H1 (cell line): ENCODE data around the gene PPA1. TPM values are rescaled to one million over a fixed set of nuclear protein-coding genes. Genes with fewer than 3 reads are reported as not detected.

Experiments used
- CTCF ChIA-PET: fragments of 300-600 bp; sonication (Branson Sonifier 250); formaldehyde crosslinking; loops from one replicate; lab custom pipeline; 2021; ENCODE audit not compliant: partially characterized antibody; lab: Charles Lee
- POLR2A ChIA-PET: fragments of 300-600 bp; sonication (Branson Sonifier 250); formaldehyde crosslinking; loops from one replicate; lab custom pipeline; 2021; ENCODE audit warnings: inconsistent platforms; ENCODE audit not compliant: partially characterized antibody; lab: Charles Lee
- DNase-seq, 2 experiments: peaks; one replicate each; pipeline versions ENCODE4 v3.0.0 to v3.0.0-alpha.2; 2010 to 2022; ENCODE audit warnings: low spot score in 2 of 2, low read depth in 1 of 2, mixed read lengths in 1 of 2
- FAIRE-seq: peaks from 2 replicates; lab custom pipeline; 2011; peaks lifted over from hg19 to GRCh38; lab: Jason Lieb, UNC
- H2AFZ ChIP-seq: 2 replicates; pipeline ENCODE4 v1.8.1; 2012; ENCODE audit warnings: low read length, inconsistent platforms
- H2AK5ac ChIP-seq: 2 replicates; pipeline ENCODE4 v1.6.1; 2013; ENCODE audit warnings: low read depth, low read length
- H2BK120ac ChIP-seq: replicated peaks from 2 replicates; pipeline ENCODE3; 2013; ENCODE audit warnings: low read depth, low read length, inconsistent platforms
- H2BK12ac ChIP-seq: 2 replicates; pipeline ENCODE4 v1.6.1; 2013; ENCODE audit warnings: low read depth, low read length
- H2BK15ac ChIP-seq: 2 replicates; pipeline ENCODE4 v1.6.1; 2013; ENCODE audit warnings: low read length
- H2BK20ac ChIP-seq: 2 replicates; pipeline ENCODE4 v1.6.1; 2013; ENCODE audit warnings: low read length
- H2BK5ac ChIP-seq: 2 replicates; pipeline ENCODE4 v1.6.1; 2013; ENCODE audit warnings: low read depth, low read length
- H3K14ac ChIP-seq: 2 replicates; pipeline ENCODE4 v1.6.1; 2013; ENCODE audit warnings: inconsistent platforms; ENCODE audit not compliant: insufficient read length
- H3K18ac ChIP-seq: 2 replicates; pipeline ENCODE4 v1.6.1; 2013; ENCODE audit warnings: low read length; ENCODE audit errors: extremely low read depth
- H3K23ac ChIP-seq: 2 replicates; pipeline ENCODE4 v1.6.1; 2013; ENCODE audit warnings: inconsistent platforms; ENCODE audit not compliant: insufficient read length
- H3K23me2 ChIP-seq: 2 replicates; pipeline ENCODE4 v1.6.1; 2013; ENCODE audit warnings: low read depth, low read length
- H3K27ac ChIP-seq: 2 replicates; pipeline ENCODE4 v1.6.1; 2011; ENCODE audit warnings: low read depth, low read length, inconsistent platforms
- H3K27me3 ChIP-seq, 4 experiments: replicated peaks in 1 of 4; 1 replicate in 1 of 4; 2 replicates in 3 of 4; pipeline versions ENCODE4 v1.6.1 to v1.8.1; 2011 to 2013; ENCODE audit warnings: low read length in 3 of 4, mild to moderate bottlenecking in 3 of 4, inconsistent platforms in 2 of 4, mixed read lengths in 2 of 4, moderate library complexity in 1 of 4; ENCODE audit not compliant: control insufficient read depth in 3 of 4, insufficient read depth in 3 of 4; ENCODE audit errors: extremely low read depth in 1 of 4
- H3K36me3 ChIP-seq, 4 experiments: 2 replicates each; pipeline versions ENCODE4 v1.6.1 to v1.8.1; 2011 to 2013; ENCODE audit warnings: mild to moderate bottlenecking in 4 of 4, low read length in 3 of 4, moderate library complexity in 2 of 4, control low read depth in 1 of 4, inconsistent platforms in 1 of 4; ENCODE audit not compliant: insufficient read depth in 4 of 4, control insufficient read depth in 2 of 4
- H3K4ac ChIP-seq: replicated peaks from 2 replicates; pipeline ENCODE3; 2013; ENCODE audit warnings: low read length, low read depth, mixed read lengths, inconsistent platforms; ENCODE audit not compliant: insufficient read length
- H3K4me1 ChIP-seq, 4 experiments: replicated peaks in 1 of 4; 1 replicate in 1 of 4; 2 replicates in 3 of 4; pipeline versions ENCODE4 v1.6.1 to v1.8.1; 2011 to 2013; ENCODE audit warnings: low read length in 3 of 4, inconsistent platforms in 2 of 4, mixed read lengths in 1 of 4; ENCODE audit not compliant: insufficient read depth in 4 of 4, control insufficient read depth in 3 of 4
- H3K4me2 ChIP-seq, 2 experiments: 2 replicates each; pipeline versions ENCODE4 v1.6.1 to v1.8.1; 2011 to 2013; ENCODE audit warnings: low read depth in 2 of 2, low read length in 2 of 2, control low read depth in 1 of 2, inconsistent platforms in 1 of 2, mild to moderate bottlenecking in 1 of 2; ENCODE audit not compliant: insufficient read depth in 1 of 2
- H3K4me3 ChIP-seq, 4 experiments: fragments of 200-600, 300-600 bp in 1 of 4; sonication (generic), shearing (Covaris generic), sonication (Bioruptor Twin) in 1 of 4; 2 replicates each; pipeline versions ENCODE4 v1.5.1 to v1.8.1; 2011 to 2016; ENCODE audit warnings: low read length in 4 of 4, low read depth in 3 of 4, control low read depth in 2 of 4, inconsistent platforms in 2 of 4, mild to moderate bottlenecking in 2 of 4, mixed read lengths in 1 of 4, moderate library complexity in 1 of 4; ENCODE audit not compliant: insufficient read depth in 2 of 4; ENCODE audit errors: extremely low read depth in 1 of 4
- H3K56ac ChIP-seq: replicated peaks from 2 replicates; pipeline ENCODE3; 2013; ENCODE audit warnings: low read depth, mild to moderate bottlenecking, mixed read lengths, low read length, inconsistent platforms; ENCODE audit not compliant: insufficient read length
- H3K79me1 ChIP-seq: 2 replicates; pipeline ENCODE4 v1.6.1; 2013; ENCODE audit warnings: low read depth, low read length, control low read depth
- H3K79me2 ChIP-seq, 2 experiments: 2 replicates each; pipeline versions ENCODE4 v1.6.1 to v1.8.1; 2012 to 2013; ENCODE audit warnings: low read length in 2 of 2, mild to moderate bottlenecking in 2 of 2, inconsistent platforms in 1 of 2; ENCODE audit not compliant: insufficient read depth in 2 of 2, control insufficient read depth in 1 of 2
- H3K9ac ChIP-seq, 4 experiments: replicated peaks in 1 of 4; 1 replicate in 1 of 4; 2 replicates in 3 of 4; pipeline versions ENCODE4 v1.6.1 to v1.8.1; 2011 to 2013; ENCODE audit warnings: low read depth in 3 of 4, low read length in 3 of 4, control low read depth in 2 of 4, mild to moderate bottlenecking in 2 of 4, moderate library complexity in 2 of 4, inconsistent platforms in 1 of 4; ENCODE audit errors: extremely low read depth in 1 of 4
- H3K9me3 ChIP-seq, 2 experiments: 2 replicates each; pipeline versions ENCODE4 v1.6.1 to v1.8.1; 2012 to 2013; ENCODE audit warnings: mild to moderate bottlenecking in 2 of 2, moderate library complexity in 2 of 2, control low read depth in 1 of 2, inconsistent platforms in 1 of 2, low read depth in 1 of 2, low read length in 1 of 2, mixed read lengths in 1 of 2; ENCODE audit not compliant: insufficient read depth in 2 of 2
- H4K20me1 ChIP-seq, 2 experiments: replicated peaks in 1 of 2; 2 replicates each; pipeline versions ENCODE3 to v1.8.1; 2011 to 2013; ENCODE audit warnings: inconsistent platforms in 2 of 2, low read length in 2 of 2, mild to moderate bottlenecking in 1 of 2; ENCODE audit not compliant: insufficient read depth in 2 of 2, control insufficient read depth in 1 of 2
- H4K5ac ChIP-seq: 2 replicates; pipeline ENCODE4 v1.6.1; 2013; ENCODE audit warnings: low read length, low read depth, mixed read lengths, inconsistent platforms; ENCODE audit not compliant: insufficient read length
- H4K8ac ChIP-seq: 2 replicates; pipeline ENCODE4 v1.8.0; 2013; ENCODE audit warnings: mild to moderate bottlenecking, moderate library complexity, low read length, inconsistent platforms; ENCODE audit not compliant: insufficient read depth; ENCODE audit errors: extremely low read depth
- H4K91ac ChIP-seq: replicated peaks from 2 replicates; pipeline ENCODE3; 2013; ENCODE audit warnings: low read length, mixed read lengths, inconsistent platforms; ENCODE audit not compliant: insufficient read length
- BCL11A ChIP-seq, 2 experiments: IDR thresholded peaks; one replicate each; pipeline ENCODE4 v1.6.1; 2011; ENCODE audit warnings: low read depth in 2 of 2, low read length in 2 of 2, mild to moderate bottlenecking in 2 of 2
- CBX5 ChIP-seq: fragments of 300-800, 300-1000 bp; sonication (generic); IDR thresholded peaks from 2 replicates; pipeline ENCODE4 v1.7.1; 2016; ENCODE audit warnings: antibody characterized with exemption, low read length, low read depth
- CBX8 ChIP-seq: fragments of 300-800, 300-1000 bp; sonication (generic); IDR thresholded peaks from 2 replicates; pipeline ENCODE4 v1.7.1; 2016; ENCODE audit warnings: low read depth, low read length, borderline replicate concordance
- CEBPB ChIP-seq: IDR thresholded peaks from 2 replicates; pipeline ENCODE4 v1.6.1; 2012; ENCODE audit warnings: low read depth, low read length
- CTBP2 ChIP-seq: IDR thresholded peaks from 2 replicates; pipeline ENCODE4 v1.7.0; 2011; ENCODE audit warnings: borderline replicate concordance, mild to moderate bottlenecking, moderate library complexity, mixed read lengths, low read length; ENCODE audit not compliant: insufficient read depth, insufficient read length
- EP300 ChIP-seq, 2 experiments: IDR thresholded peaks; 1 replicate in 1 of 2; 2 replicates in 1 of 2; pipeline ENCODE4 v1.6.1; 2011 to 2012; ENCODE audit warnings: low read depth in 2 of 2, low read length in 2 of 2, mild to moderate bottlenecking in 2 of 2, borderline replicate concordance in 1 of 2, inconsistent platforms in 1 of 2, moderate library complexity in 1 of 2
- JUN ChIP-seq: IDR thresholded peaks from 2 replicates; pipeline ENCODE4 v1.6.1; 2011; ENCODE audit warnings: low read depth, mild to moderate bottlenecking, improper control_type of control experiment, low read length
- MAFK ChIP-seq: IDR thresholded peaks from 2 replicates; pipeline ENCODE4 v1.6.1; 2012; ENCODE audit warnings: low read depth, mild to moderate bottlenecking, improper control_type of control experiment, low read length
- SP2 ChIP-seq: IDR thresholded peaks from 2 replicates; pipeline ENCODE4 v1.6.1; 2012; ENCODE audit warnings: mild to moderate bottlenecking, low read length, inconsistent platforms
- SP4 ChIP-seq: IDR thresholded peaks from 2 replicates; pipeline ENCODE4 v1.6.1; 2012; ENCODE audit warnings: low read length, inconsistent platforms
- TAF1 ChIP-seq: IDR thresholded peaks from 2 replicates; pipeline ENCODE4 v1.6.1; 2011; ENCODE audit warnings: mild to moderate bottlenecking, low read depth, low read length
- TBP ChIP-seq: IDR thresholded peaks from 2 replicates; pipeline ENCODE4 v1.6.1; 2011; ENCODE audit warnings: low read depth, low read length, improper control_type of control experiment
- TEAD4 ChIP-seq: IDR thresholded peaks from 2 replicates; pipeline ENCODE4 v1.6.1; 2012; ENCODE audit warnings: low read depth, low read length, inconsistent platforms, mixed read lengths
- USF2 ChIP-seq: IDR thresholded peaks from 2 replicates; pipeline ENCODE4 v1.6.1; 2011; ENCODE audit warnings: low read length, improper control_type of control experiment
- WGBS, 2 experiments: shearing (Covaris generic) in 1 of 2; methylation state at CpG; one replicate each; pipeline versions ENCODE4 v1.1.6 to v1.1.7; 2013 to 2015; ENCODE audit warnings: low lambda C conversion rate in 2 of 2, mixed read lengths in 2 of 2, inconsistent platforms in 1 of 2, low coverage in 1 of 2, missing lambda C conversion rate in 1 of 2; ENCODE audit not compliant: insufficient replicate concordance in 2 of 2, insufficient coverage in 1 of 2, insufficient read length in 1 of 2; ENCODE audit errors: extremely low coverage in 1 of 2, missing lambda C conversion rate in 1 of 2; 5-methylcytosine and 5-hydroxymethylcytosine counted together
- polyA plus RNA-seq, 7 experiments: library from polyadenylated mRNA; depleted of rRNA in 3 of 7; stranded (reverse) in 5 of 7; unstranded in 2 of 7; fragments of >200 nt in 5 of 7; fragments of 200-250 nt in 2 of 7; gene quantifications; 1 replicate in 5 of 7; 2 replicates in 1 of 7; 4 replicates in 1 of 7; pipeline versions ENCODE4 v1.2.1 to v1.2.3, GENCODE V29; 2011 to 2013; ENCODE audit warnings: missing spikeins in 2 of 7, mixed read lengths in 2 of 7
- total RNA-seq: library from RNA; stranded (reverse); fragmentation: NEBNext Ultra II Directional; extraction: Animal tissue kit (Norgen Biotek cat#: 25700); gene quantifications from 2 replicates; pipeline ENCODE4 v1.2.1, GENCODE V29; 2021

Gene PPA1
- total and polyA plus RNA-seq, 2 of the 8 experiments (the other 6 are each of a cell fraction or from before 2014, with no cell fraction given), result 77.0 to 191 TPM

DNA sequence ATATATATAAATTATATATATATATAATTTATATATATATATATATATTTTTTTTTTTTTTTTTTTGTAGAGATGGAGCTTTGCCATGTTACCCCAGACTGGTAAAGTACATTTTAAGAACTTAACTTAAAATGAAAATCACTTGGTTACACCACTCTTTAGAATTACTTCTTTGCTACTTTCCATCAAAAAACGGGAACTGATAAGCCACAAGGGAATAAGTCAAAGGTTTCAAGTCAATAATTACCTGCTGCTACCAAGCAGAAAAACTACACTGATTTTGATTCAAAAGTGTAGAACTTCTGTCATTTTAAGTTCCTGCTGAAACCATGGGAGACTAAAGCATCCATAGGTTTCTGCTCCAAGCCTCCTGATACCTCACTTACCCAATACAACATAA is 12.2 kb downstream of the PPA1 start:
- no peak overlapping the region for H3K18ac ChIP-seq
- no peak overlapping the region for H3K4me3 ChIP-seq
- H3K79me1 ChIP-seq, result no peaks in the 10 kb centered on the region; the same call in none of the 2 replicates
- H2BK20ac ChIP-seq, result no peak overlapping the region
- no peak overlapping the region for H4K91ac ChIP-seq
- H4K8ac ChIP-seq, result no peak overlapping the region
- no peak overlapping the region for H3K23ac ChIP-seq
- H3K4me2 ChIP-seq, result no peak overlapping the region
- no peaks in the 10 kb centered on the region for H3K27me3 ChIP-seq
- no peaks in the 10 kb centered on the region for H3K23me2 ChIP-seq
- H3K79me2 ChIP-seq, result peaks cover 0 to 5% of the 10 kb centered on the region in 2 experiments; a peak in 1 of 4 replicates
- no peak for DNase-seq
- H2AK5ac ChIP-seq, result no peak overlapping the region
- no peak overlapping the region for H2AFZ ChIP-seq
- no peak overlapping the region for H2BK120ac ChIP-seq
- no peak overlapping the region for H3K14ac ChIP-seq
- H4K5ac ChIP-seq, result no peak overlapping the region
- H3K4ac ChIP-seq, result no peak overlapping the region
- H3K9me3 ChIP-seq, result no peaks in the 10 kb centered on the region
- 87% methylated on average over 1 of the region's 1 CpG; no CpG with 5 or more reads in 1 of the 2 experiments for WGBS, 2 experiments
- FAIRE-seq, result no peak
- H2BK12ac ChIP-seq, result no peak overlapping the region
- no peak overlapping the region for H2BK15ac ChIP-seq
- H3K9ac ChIP-seq, result no peak overlapping the region
- H2BK5ac ChIP-seq, result no peak overlapping the region
- no peak overlapping the region for H3K56ac ChIP-seq
- H4K20me1 ChIP-seq, result peaks cover 0 to 2% of the 10 kb centered on the region in 2 experiments
- ChIA-PET CTCF (interaction anchor here (0.8 to 10.1 kb wide), 36 partner anchors 9 to 239 kb away, joined by 3 to 157 read pairs (median 5); partner anchors contain the start of genes PPA1 and TYSND1), POLR2A (no interaction called here)
- H3K36me3 ChIP-seq, result peaks cover 3 to 21% (median 4%) of the 10 kb centered on the region in 4 experiments; a peak in 5 of 8 replicates
- no peaks in the 10 kb centered on the region for H3K4me1 ChIP-seq
- no peak overlapping the region for H3K27ac ChIP-seq
- TF ChIP-seq SP4 (no peak), EP300 (IDR thresholded peaks at IDR 0.05; ENCODE audit: borderline replicate concordance in 1 of 2, low read depth in 2 of 2, low read length in 2 of 2) (no peak), CBX5 (no peak), TEAD4 (no peak), TAF1 (no peak), TBP (no peak), USF2 (no peak), CTBP2 (no peak), MAFK (no peak), SP2 (no peak), CBX8 (no peak), JUN (no peak), BCL11A (IDR thresholded peaks at IDR 0.05; ENCODE audit: low read depth in 2 of 2, low read length in 2 of 2) (no peak), CEBPB (no peak)
